ENCODE results near the gene C14orf180. TPM values are rescaled to one million over a fixed set of nuclear protein-coding genes. Genes with fewer than 3 reads are reported as not detected.

C14orf180 gene
- total and polyA plus RNA-seq, 2 of the 8 experiments (the other 6 are each of a cell fraction or from before 2014, with no cell fraction given): not detected

GRCh38 chr14:104558231-104559027 is 21.1 kb upstream of the C14orf180 start:
- Histone ChIP-seq H3K23me2 (ENCODE audit: low read depth, low read length) (no peaks in the 10 kb centered on the region), H3K79me1 (ENCODE audit: low read depth, low read length) (no peaks in the 10 kb centered on the region), H2AFZ (ENCODE audit: low read length) (no peak overlapping the region), H4K91ac (replicated peaks; ENCODE audit: insufficient read length, low read length) (no peak overlapping the region), H3K18ac (ENCODE audit: extremely low read depth, low read length) (no peak overlapping the region), H4K20me1 (replicated peaks in 1 of 2; ENCODE audit: control insufficient read depth in 1 of 2, insufficient read depth in 2 of 2, low read length in 2 of 2) (peaks cover 0 to 3% of the 10 kb centered on the region in 2 experiments), H3K14ac (ENCODE audit: insufficient read length) (no peak overlapping the region), H3K4me3 (ENCODE audit: extremely low read depth in 1 of 4, insufficient read depth in 2 of 4, low read depth in 3 of 4, low read length in 4 of 4) (no peak overlapping the region), H3K27ac (ENCODE audit: low read depth, low read length) (no peak overlapping the region), H2BK20ac (ENCODE audit: low read length) (no peak overlapping the region), H2AK5ac (ENCODE audit: low read depth, low read length) (no peak overlapping the region), H3K9me3 (ENCODE audit: insufficient read depth in 2 of 2, low read depth in 1 of 2, low read length in 1 of 2) (no peaks in the 10 kb centered on the region), H3K27me3 (replicated peaks in 1 of 4; ENCODE audit: control insufficient read depth in 3 of 4, extremely low read depth in 1 of 4, insufficient read depth in 3 of 4, low read length in 3 of 4) (no peaks in the 10 kb centered on the region; a peak in 1 of 7 replicates), H4K5ac (ENCODE audit: insufficient read length, low read depth, low read length) (no peak overlapping the region), H3K4me2 (ENCODE audit: insufficient read depth in 1 of 2, low read depth in 2 of 2, low read length in 2 of 2) (no peak overlapping the region), H3K4ac (replicated peaks; ENCODE audit: insufficient read length, low read depth, low read length) (no peak overlapping the region), H4K8ac (ENCODE audit: extremely low read depth, insufficient read depth, low read length) (no peak overlapping the region), H2BK5ac (ENCODE audit: low read depth, low read length) (no peak overlapping the region), H3K79me2 (ENCODE audit: control insufficient read depth in 1 of 2, insufficient read depth in 2 of 2, low read length in 2 of 2) (no peaks in the 10 kb centered on the region), H2BK120ac (replicated peaks; ENCODE audit: low read depth, low read length) (no peak overlapping the region), H3K56ac (replicated peaks; ENCODE audit: insufficient read length, low read depth, low read length) (no peak overlapping the region), H3K4me1 (replicated peaks in 1 of 4; ENCODE audit: control insufficient read depth in 3 of 4, insufficient read depth in 4 of 4, low read length in 3 of 4) (peaks cover 0 to 2% (median 0%) of the 10 kb centered on the region in 4 experiments; a peak in 1 of 7 replicates), H3K36me3 (ENCODE audit: control insufficient read depth in 2 of 4, insufficient read depth in 4 of 4, low read length in 3 of 4) (no peaks in the 10 kb centered on the region), H2BK15ac (ENCODE audit: low read length) (no peak overlapping the region), H2BK12ac (ENCODE audit: low read depth, low read length) (no peak overlapping the region), H3K9ac (replicated peaks in 1 of 4; ENCODE audit: extremely low read depth in 1 of 4, low read depth in 3 of 4, low read length in 3 of 4) (no peak overlapping the region), H3K23ac (ENCODE audit: insufficient read length) (no peak overlapping the region)
- ChIA-PET POLR2A (ENCODE audit: partially characterized antibody) (interaction anchor here (0.6 kb wide), 1 partner anchor 323 kb away, joined by 4 read pairs; no protein-coding TSS in a partner anchor), CTCF (ENCODE audit: partially characterized antibody) (interaction anchor here (0.6 to 1.3 kb wide), 5 partner anchors 11 to 614 kb away, joined by 3 read pairs; no protein-coding TSS in a partner anchor)
- DNase-seq (ENCODE audit: low read depth in 1 of 2, low spot score in 2 of 2) (no peak), FAIRE-seq (no peak)
- 91% methylated on average over 16 of the region's 16 CpGs; no CpG with 5 or more reads in 1 of the 2 experiments for WGBS, 2 experiments (ENCODE audit: extremely low coverage in 1 of 2, insufficient coverage in 1 of 2, insufficient read length in 1 of 2, insufficient replicate concordance in 2 of 2, low coverage in 1 of 2, low lambda C conversion rate in 2 of 2, missing lambda C conversion rate in 1 of 2)
- no peak for TF ChIP-seq BCL11A (IDR thresholded peaks at IDR 0.05; ENCODE audit: low read depth in 2 of 2, low read length in 2 of 2)
- no peak for TF ChIP-seq ASH2L (IDR thresholded peaks at IDR 0.05; ENCODE audit: low read length)
- no peak for TF ChIP-seq RXRA (IDR thresholded peaks at IDR 0.05; ENCODE audit: insufficient read depth, low read depth, low read length)
- TF ChIP-seq CEBPB (IDR thresholded peaks at IDR 0.05; ENCODE audit: low read depth, low read length): no peak
- TF ChIP-seq BRCA1 (IDR thresholded peaks at IDR 0.05; ENCODE audit: low read depth, low read length): no peak
- TF ChIP-seq GABPA (IDR thresholded peaks at IDR 0.05; ENCODE audit: borderline replicate concordance, insufficient read depth, low read length): no peak
- TF ChIP-seq RAD21 (IDR thresholded peaks at IDR 0.05 in 1 of 2, conservative IDR thresholded peaks at IDR 0.05 in 1 of 2; ENCODE audit: low read depth in 2 of 2, low read length in 2 of 2): no peak
- TF ChIP-seq POLR2AphosphoS5 (IDR thresholded peaks at IDR 0.05; ENCODE audit: low read depth, low read length): no peak
- TF ChIP-seq CBX8 (IDR thresholded peaks at IDR 0.05; ENCODE audit: borderline replicate concordance, low read depth, low read length): no peak
- TF ChIP-seq TAF7 (optimal IDR thresholded peaks at IDR 0.05; ENCODE audit: borderline replicate concordance, low read depth, low read length): no peak
- TF ChIP-seq MAFK (IDR thresholded peaks at IDR 0.05; ENCODE audit: low read depth, low read length): no peak
- no peak for TF ChIP-seq EP300 (IDR thresholded peaks at IDR 0.05; ENCODE audit: borderline replicate concordance in 1 of 2, low read depth in 2 of 2, low read length in 2 of 2)
